ENCODE measurements around the gene ZBTB44. TPM values are rescaled to one million over a fixed set of nuclear protein-coding genes. Genes with fewer than 3 reads are reported as not detected.

The ZBTB44 gene
- total RNA-seq, 1 experiment from 2014 or later, result 66.4 TPM

DNA sequence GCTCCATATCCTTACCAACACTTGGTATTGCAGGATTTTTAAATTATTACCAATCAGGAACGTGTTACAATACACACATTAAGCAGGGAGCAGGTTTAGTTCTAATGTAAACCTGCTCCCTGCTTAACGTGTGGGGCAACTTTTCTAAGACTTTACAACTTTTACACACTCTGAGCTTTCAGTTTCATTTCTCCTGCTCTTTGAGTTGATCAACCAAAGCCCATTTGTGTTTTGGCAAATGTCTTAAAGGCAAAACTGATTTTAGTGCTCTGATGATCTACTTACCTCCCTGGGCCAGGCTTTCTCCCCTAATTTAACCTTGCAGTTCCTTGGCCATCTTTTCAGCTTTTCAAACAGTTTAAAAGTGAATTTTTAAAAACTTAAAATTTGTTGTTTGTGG is 70.9 kb downstream of the ZBTB44 start:
- no TSS peak for BruUV-seq (replicated peaks)
- H3K36me3 ChIP-seq (ENCODE audit: control insufficient read depth, insufficient read depth, low read length), result no peaks in the 10 kb centered on the region
- H3K9me3 ChIP-seq (ENCODE audit: control insufficient read depth, insufficient read depth, low read depth, low read length), result no peaks in the 10 kb centered on the region
- H3K27ac ChIP-seq (ENCODE audit: low read length), result no peak overlapping the region
- intact Hi-C loops (cut with micrococcal nuclease; ENCODE audit: unreplicated experiment), result no loop called here
- ChIA-PET CTCF (no interaction called here), POLR2A (no interaction called here)
- H3K27me3 ChIP-seq (ENCODE audit: control insufficient read depth, insufficient read depth, low read length), result no peaks in the 10 kb centered on the region
- TF ChIP-seq CTCF (IDR thresholded peaks at IDR 0.05) (no peak), TCF7L2 (IDR thresholded peaks at IDR 0.05; ENCODE audit: low read depth, low read length) (no peak), POLR2AphosphoS5 (IDR thresholded peaks at IDR 0.05; ENCODE audit: low read depth, low read length) (no peak), REST (IDR thresholded peaks at IDR 0.05; ENCODE audit: insufficient read depth in 1 of 2, low read depth in 2 of 2, low read length in 1 of 2) (no peak)
- no peak overlapping the region for H3K4me3 ChIP-seq (ENCODE audit: low read depth in 2 of 2, low read length in 2 of 2)
- in situ Hi-C loops (cut with HindIII; ENCODE audit: low pct_unique_long_range_greater_than_20kb, low sequenced_read_pairs), result no loop called here
- no peak for DNase-seq (ENCODE audit: low read depth, low spot score)
- ATAC-seq, result no peak
- H3K4me1 ChIP-seq (ENCODE audit: control insufficient read depth, insufficient read depth, low read length), result no peaks in the 10 kb centered on the region

DNA sequence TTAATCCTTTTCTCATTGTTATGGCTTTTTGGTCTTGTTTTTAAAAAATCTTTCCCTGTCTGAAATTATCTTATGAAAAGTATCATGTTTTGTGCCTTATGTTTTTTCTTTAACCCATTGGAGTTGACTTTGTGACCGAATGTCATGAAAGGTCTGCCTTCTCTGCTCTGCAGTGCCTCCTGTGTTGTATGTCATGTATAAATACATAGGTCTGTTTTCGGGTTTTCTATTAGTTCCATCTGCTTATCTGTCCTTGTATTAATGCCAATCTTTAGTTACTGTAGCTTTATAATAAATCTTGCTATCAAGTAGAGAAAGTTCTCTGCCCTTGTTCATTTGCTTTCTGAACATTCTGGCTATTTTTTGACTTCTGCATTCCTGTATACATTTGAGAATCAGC is 73.0 kb downstream of the ZBTB44 start:
- no peak for TF ChIP-seq TCF7L2 (IDR thresholded peaks at IDR 0.05; ENCODE audit: low read depth, low read length)
- no peak; the same call in 1 of the 2 replicates for TF ChIP-seq CTCF (IDR thresholded peaks at IDR 0.05)
- TF ChIP-seq POLR2AphosphoS5 (IDR thresholded peaks at IDR 0.05; ENCODE audit: low read depth, low read length), result no peak
- TF ChIP-seq SIN3A (IDR thresholded peaks at IDR 0.05; ENCODE audit: borderline replicate concordance, insufficient read depth, low read depth, low read length), result no peak
- TF ChIP-seq REST (IDR thresholded peaks at IDR 0.05; ENCODE audit: insufficient read depth in 1 of 2, low read depth in 2 of 2, low read length in 1 of 2), result no peak
- in situ Hi-C loops (cut with HindIII; ENCODE audit: low pct_unique_long_range_greater_than_20kb, low sequenced_read_pairs), result no loop called here
- CTCF ChIA-PET, result no interaction called here

More for the DNA sequence above, 73.0 kb downstream of the ZBTB44 start:
- no peaks in the 10 kb centered on the region for H3K4me1 ChIP-seq (ENCODE audit: control insufficient read depth, insufficient read depth, low read length)
- intact Hi-C loops (cut with micrococcal nuclease; ENCODE audit: unreplicated experiment), result no loop called here
- no peak overlapping the region for H3K4me3 ChIP-seq (ENCODE audit: low read depth in 2 of 2, low read length in 2 of 2)
- H3K9me3 ChIP-seq (ENCODE audit: control insufficient read depth, insufficient read depth, low read depth, low read length), result no peaks in the 10 kb centered on the region
- no peak for ATAC-seq
- BruUV-seq (replicated peaks), result no TSS peak
- DNase-seq (ENCODE audit: low read depth, low spot score), result no peak
- H3K27ac ChIP-seq (ENCODE audit: low read length), result no peak overlapping the region
- H3K27me3 ChIP-seq (ENCODE audit: control insufficient read depth, insufficient read depth, low read length), result no peaks in the 10 kb centered on the region
- POLR2A ChIA-PET, result no interaction called here
- H3K36me3 ChIP-seq (ENCODE audit: control insufficient read depth, insufficient read depth, low read length), result peaks cover 4% of the 10 kb centered on the region; the same call in 1 of the 2 replicates
